ENCODE results near the gene CPA4. TPM values are rescaled to one million over a fixed set of nuclear protein-coding genes. Genes with fewer than 3 reads are reported as not detected.

The CPA4 gene
- total and polyA plus RNA-seq, 5 donors from 2014 or later = not detected

DNA sequence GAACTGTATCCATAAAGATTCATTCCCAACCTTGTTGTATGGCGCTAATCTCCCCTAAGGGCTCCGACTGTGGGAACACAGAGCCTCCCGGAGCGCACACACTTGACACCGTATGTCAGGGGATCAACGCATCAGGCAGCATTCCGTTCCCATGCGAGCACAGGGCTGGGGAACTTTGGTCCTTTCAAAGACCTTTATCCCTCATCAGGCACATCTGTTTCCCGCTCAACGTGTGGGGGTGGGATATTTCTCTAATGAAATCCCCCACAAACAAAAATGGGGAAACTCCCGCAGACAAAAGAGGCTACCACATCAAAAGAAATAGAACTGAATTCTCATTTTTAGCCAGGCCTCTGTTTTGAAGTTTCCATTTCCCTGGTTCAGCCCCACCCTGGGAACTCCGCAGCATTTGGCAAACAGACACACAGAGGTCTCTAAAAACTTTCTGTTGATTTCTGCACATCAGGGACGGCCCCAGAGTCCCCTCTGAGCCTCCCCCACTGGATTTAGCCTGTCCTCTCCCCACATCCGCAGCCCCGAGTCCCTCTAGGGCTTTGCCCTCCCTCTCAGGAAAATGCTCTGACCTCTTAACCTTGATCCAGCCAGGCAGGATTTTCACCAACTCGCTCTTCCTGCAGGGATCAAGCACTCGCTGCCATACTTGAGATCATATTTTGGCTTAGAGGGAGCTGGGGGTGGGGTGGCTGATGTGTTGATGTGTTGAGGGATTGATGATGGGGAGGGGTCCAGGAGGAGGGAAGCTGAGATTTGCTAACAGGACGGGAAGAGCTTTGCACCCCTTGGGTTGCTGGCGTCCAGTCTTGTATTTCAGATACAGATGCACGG is 58.2 kb downstream of the CPA4 start:
- Mint-ChIP-seq H3K27me3 (peaks cover 9% of the 10 kb centered on the region), H3K4me3 (no peak overlapping the region), H3K27ac (no peak overlapping the region), H3K9me3 (peaks cover 0 to 4% (median 0%) of the 10 kb centered on the region in 7 donors), H3K4me1 (peaks cover 0 to 7% (median 5%) of the 10 kb centered on the region in 4 donors), H3K36me3 (no peaks in the 10 kb centered on the region)
- Histone ChIP-seq H3K4me1 (ENCODE audit: control insufficient read depth, insufficient read depth, low read length, poor library complexity, severe bottlenecking) (no peaks in the 10 kb centered on the region), H3K36me3 (ENCODE audit: control insufficient read depth, insufficient read depth, low read length) (no peaks in the 10 kb centered on the region), H3K27me3 (ENCODE audit: control insufficient read depth, insufficient read depth, low read length) (no peaks in the 10 kb centered on the region), H3K9me3 (ENCODE audit: control insufficient read depth in 2 of 2, low read length in 2 of 2) (no peaks in the 10 kb centered on the region), H3K27ac (ENCODE audit: insufficient read depth, low read length, poor library complexity, severe bottlenecking) (no peak overlapping the region), H3K4me3 (ENCODE audit: low read depth, low read length) (no peak overlapping the region)
- DNase-seq = no peak
- ATAC-seq (ENCODE audit: low read depth in 2 of 2) = no peak

- Mint-ChIP-seq H3K4me3 (no peak overlapping the region), H3K27me3 (peaks cover 9% of the 10 kb centered on the region), H3K4me1 (peaks cover 0 to 7% (median 5%) of the 10 kb centered on the region in 4 donors), H3K36me3 (peaks cover 2% of the 10 kb centered on the region), H3K9me3 (peaks cover 0 to 4% (median 0%) of the 10 kb centered on the region in 7 donors), H3K27ac (peak overlapping the region in 1 of 3 donors; percentile 32)
- ATAC-seq (ENCODE audit: low read depth in 2 of 2) (no peak), DNase-seq (no peak)
- H3K36me3 ChIP-seq (ENCODE audit: control insufficient read depth, insufficient read depth, low read length) = no peaks in the 10 kb centered on the region
- H3K4me3 ChIP-seq (ENCODE audit: low read depth, low read length) = no peak overlapping the region
- no peaks in the 10 kb centered on the region for H3K4me1 ChIP-seq (ENCODE audit: control insufficient read depth, insufficient read depth, low read length, poor library complexity, severe bottlenecking)
- no peaks in the 10 kb centered on the region for H3K9me3 ChIP-seq (ENCODE audit: control insufficient read depth in 2 of 2, low read length in 2 of 2)
- H3K27ac ChIP-seq (ENCODE audit: insufficient read depth, low read length, poor library complexity, severe bottlenecking) = no peak overlapping the region
- H3K27me3 ChIP-seq (ENCODE audit: control insufficient read depth, insufficient read depth, low read length) = no peaks in the 10 kb centered on the region
These were observed 58.8 kb downstream of the CPA4 start for GRCh38 chr7:130351791-130352090.

GRCh38 chr7:130352194-130353074 is 59.5 kb downstream of the CPA4 start:
- Histone ChIP-seq H3K27me3 (ENCODE audit: control insufficient read depth, insufficient read depth, low read length) (no peaks in the 10 kb centered on the region), H3K9me3 (ENCODE audit: control insufficient read depth in 2 of 2, low read length in 2 of 2) (no peaks in the 10 kb centered on the region), H3K36me3 (ENCODE audit: control insufficient read depth, insufficient read depth, low read length) (no peaks in the 10 kb centered on the region), H3K4me1 (ENCODE audit: control insufficient read depth, insufficient read depth, low read length, poor library complexity, severe bottlenecking) (no peaks in the 10 kb centered on the region), H3K27ac (ENCODE audit: insufficient read depth, low read length, poor library complexity, severe bottlenecking) (no peak overlapping the region), H3K4me3 (ENCODE audit: low read depth, low read length) (no peak overlapping the region)
- H3K4me3 Mint-ChIP-seq = no peak overlapping the region
- H3K27me3 Mint-ChIP-seq = peaks cover 9% of the 10 kb centered on the region
- H3K9me3 Mint-ChIP-seq = peaks cover 0 to 4% (median 0%) of the 10 kb centered on the region in 7 donors
- DNase-seq (no peak), ATAC-seq (ENCODE audit: low read depth in 2 of 2) (no peak)
- H3K4me1 Mint-ChIP-seq = peaks cover 0 to 7% (median 5%) of the 10 kb centered on the region in 4 donors
- peaks cover 3% of the 10 kb centered on the region for H3K36me3 Mint-ChIP-seq
- peak overlapping the region in 1 of 3 donors; percentile 32 for H3K27ac Mint-ChIP-seq

DNA sequence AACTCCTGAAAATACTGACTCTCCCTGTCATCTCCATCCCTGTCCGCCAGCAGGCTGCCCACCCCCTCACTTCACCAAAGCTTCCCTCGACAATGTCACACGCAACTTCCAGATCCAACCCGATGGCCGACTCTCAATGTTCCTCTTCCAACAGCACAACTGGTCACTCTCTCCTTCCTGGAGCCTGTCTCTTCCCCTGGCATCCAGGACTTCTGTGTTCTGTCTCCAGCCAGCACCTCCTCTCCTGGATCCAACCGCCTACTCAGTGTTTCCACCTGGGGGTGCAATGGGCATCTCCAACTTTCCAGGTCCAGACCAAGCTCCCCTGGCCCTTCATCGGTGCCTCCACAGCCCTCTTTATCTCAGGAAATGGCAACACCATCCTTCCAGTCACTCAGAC is 60.2 kb downstream of the CPA4 start:
- Mint-ChIP-seq H3K27ac (no peak overlapping the region), H3K36me3 (peaks cover 3% of the 10 kb centered on the region)
- no peak overlapping the region for H3K27ac ChIP-seq (ENCODE audit: insufficient read depth, low read length, poor library complexity, severe bottlenecking)

DNA sequence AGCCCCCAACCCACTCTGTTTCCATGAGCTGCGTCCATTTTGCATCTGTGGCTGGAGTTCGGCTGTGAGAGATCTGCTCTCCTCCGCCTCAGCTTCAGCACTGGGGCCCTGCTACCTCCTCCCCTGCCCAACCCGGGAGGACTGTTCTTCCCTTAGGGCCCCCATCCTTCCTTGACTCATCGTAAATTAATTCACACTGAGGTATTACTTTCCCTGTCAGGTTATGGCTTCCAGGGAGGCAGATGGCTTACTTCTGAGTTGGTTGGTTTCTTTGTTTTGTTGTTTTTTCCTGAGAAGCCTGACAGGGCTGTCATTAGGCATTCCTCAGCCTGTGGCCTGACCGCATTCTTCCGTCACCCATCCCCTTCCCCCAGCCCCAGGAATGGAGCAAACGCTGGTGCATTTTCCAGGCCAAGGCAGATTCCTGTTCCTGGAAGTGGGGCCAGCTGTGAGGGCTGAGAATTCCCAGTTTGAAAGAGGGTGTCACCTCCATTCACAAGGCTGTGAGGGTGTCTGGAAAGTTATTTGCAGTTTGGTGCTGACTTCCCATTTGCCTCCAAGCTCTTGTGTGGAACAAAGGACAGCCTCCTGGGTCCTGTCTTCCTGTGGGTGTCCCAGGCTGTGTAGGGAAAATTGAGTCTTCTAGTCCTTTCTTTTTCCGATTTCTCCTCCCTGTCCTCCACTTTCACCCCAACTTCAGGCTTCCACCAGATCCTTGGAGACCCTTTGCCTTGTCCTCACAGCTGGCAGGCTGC is 63.3 kb downstream of the CPA4 start:
- Histone ChIP-seq H3K4me1 (ENCODE audit: control insufficient read depth, insufficient read depth, low read length, poor library complexity, severe bottlenecking) (no peaks in the 10 kb centered on the region), H3K27me3 (ENCODE audit: control insufficient read depth, insufficient read depth, low read length) (no peaks in the 10 kb centered on the region), H3K27ac (ENCODE audit: insufficient read depth, low read length, poor library complexity, severe bottlenecking) (no peak overlapping the region), H3K4me3 (ENCODE audit: low read depth, low read length) (no peak overlapping the region), H3K36me3 (ENCODE audit: control insufficient read depth, insufficient read depth, low read length) (no peaks in the 10 kb centered on the region), H3K9me3 (ENCODE audit: control insufficient read depth in 2 of 2, low read length in 2 of 2) (peaks cover 0 to 5% of the 10 kb centered on the region in 2 experiments)
- ATAC-seq (ENCODE audit: low read depth in 2 of 2) (no peak), DNase-seq (no peak)
- no peak overlapping the region for H3K4me3 Mint-ChIP-seq
- peaks cover 0 to 13% (median 3%) of the 10 kb centered on the region in 7 donors for H3K9me3 Mint-ChIP-seq
- H3K4me1 Mint-ChIP-seq = peaks cover 0 to 7% (median 5%) of the 10 kb centered on the region in 4 donors
- no peak overlapping the region for H3K27ac Mint-ChIP-seq
- peaks cover 7% of the 10 kb centered on the region for H3K36me3 Mint-ChIP-seq
- H3K27me3 Mint-ChIP-seq = peaks cover 5% of the 10 kb centered on the region

More for the DNA sequence above, 60.2 kb downstream of the CPA4 start:
- no peak overlapping the region for H3K4me3 ChIP-seq (ENCODE audit: low read depth, low read length)
- DNase-seq (no peak), ATAC-seq (ENCODE audit: low read depth in 2 of 2) (no peak)
- no peaks in the 10 kb centered on the region for H3K9me3 ChIP-seq (ENCODE audit: control insufficient read depth in 2 of 2, low read length in 2 of 2)
- no peaks in the 10 kb centered on the region for H3K36me3 ChIP-seq (ENCODE audit: control insufficient read depth, insufficient read depth, low read length)
- no peaks in the 10 kb centered on the region for H3K27me3 ChIP-seq (ENCODE audit: control insufficient read depth, insufficient read depth, low read length)
- no peaks in the 10 kb centered on the region for H3K4me1 ChIP-seq (ENCODE audit: control insufficient read depth, insufficient read depth, low read length, poor library complexity, severe bottlenecking)
- no peak overlapping the region for H3K4me3 Mint-ChIP-seq
- peaks cover 5% of the 10 kb centered on the region for H3K27me3 Mint-ChIP-seq
- peaks cover 0 to 2% (median 0%) of the 10 kb centered on the region in 7 donors for H3K9me3 Mint-ChIP-seq
- H3K4me1 Mint-ChIP-seq = peaks cover 0 to 7% (median 5%) of the 10 kb centered on the region in 4 donors

GRCh38 chr7:130356876-130357611 is 64.1 kb downstream of the CPA4 start:
- H3K4me3 Mint-ChIP-seq = no peak overlapping the region
- no peak overlapping the region for H3K27ac ChIP-seq (ENCODE audit: insufficient read depth, low read length, poor library complexity, severe bottlenecking)
- DNase-seq = no peak
- no peaks in the 10 kb centered on the region for H3K27me3 ChIP-seq (ENCODE audit: control insufficient read depth, insufficient read depth, low read length)
- no peak for ATAC-seq (ENCODE audit: low read depth in 2 of 2)
- peaks cover 7% of the 10 kb centered on the region for H3K36me3 Mint-ChIP-seq
- peaks cover 0 to 7% (median 4%) of the 10 kb centered on the region in 4 donors for H3K4me1 Mint-ChIP-seq
- H3K27ac Mint-ChIP-seq = no peak overlapping the region
- H3K27me3 Mint-ChIP-seq = peaks cover 5% of the 10 kb centered on the region
- no peaks in the 10 kb centered on the region for H3K4me1 ChIP-seq (ENCODE audit: control insufficient read depth, insufficient read depth, low read length, poor library complexity, severe bottlenecking)
- peaks cover 0 to 13% (median 3%) of the 10 kb centered on the region in 7 donors for H3K9me3 Mint-ChIP-seq
- peaks cover 0 to 5% of the 10 kb centered on the region in 2 experiments for H3K9me3 ChIP-seq (ENCODE audit: control insufficient read depth in 2 of 2, low read length in 2 of 2)
- no peaks in the 10 kb centered on the region for H3K36me3 ChIP-seq (ENCODE audit: control insufficient read depth, insufficient read depth, low read length)
- no peak overlapping the region for H3K4me3 ChIP-seq (ENCODE audit: low read depth, low read length)

- Mint-ChIP-seq H3K4me3 (no peak overlapping the region), H3K9me3 (peaks cover 0 to 13% (median 3%) of the 10 kb centered on the region in 7 donors), H3K27me3 (peaks cover 3% of the 10 kb centered on the region)
These were observed 65.5 kb downstream of the CPA4 start for GRCh38 chr7:130358471-130358870.

More at GRCh38 chr7:130358471-130358870, 65.5 kb downstream of the CPA4 start:
- DNase-seq = no peak
- Histone ChIP-seq H3K9me3 (ENCODE audit: control insufficient read depth in 2 of 2, low read length in 2 of 2) (peaks cover 0 to 5% of the 10 kb centered on the region in 2 experiments), H3K36me3 (ENCODE audit: control insufficient read depth, insufficient read depth, low read length) (no peaks in the 10 kb centered on the region), H3K4me1 (ENCODE audit: control insufficient read depth, insufficient read depth, low read length, poor library complexity, severe bottlenecking) (no peaks in the 10 kb centered on the region), H3K27ac (ENCODE audit: insufficient read depth, low read length, poor library complexity, severe bottlenecking) (no peak overlapping the region), H3K4me3 (ENCODE audit: low read depth, low read length) (no peak overlapping the region), H3K27me3 (ENCODE audit: control insufficient read depth, insufficient read depth, low read length) (no peaks in the 10 kb centered on the region)
- Mint-ChIP-seq H3K27ac (no peak overlapping the region), H3K36me3 (peaks cover 7% of the 10 kb centered on the region), H3K4me1 (peaks cover 0 to 4% (median 3%) of the 10 kb centered on the region in 4 donors)
- ATAC-seq (ENCODE audit: low read depth in 2 of 2) = no peak
